ENCODE results near the gene PTTG1IP2.

DNA sequence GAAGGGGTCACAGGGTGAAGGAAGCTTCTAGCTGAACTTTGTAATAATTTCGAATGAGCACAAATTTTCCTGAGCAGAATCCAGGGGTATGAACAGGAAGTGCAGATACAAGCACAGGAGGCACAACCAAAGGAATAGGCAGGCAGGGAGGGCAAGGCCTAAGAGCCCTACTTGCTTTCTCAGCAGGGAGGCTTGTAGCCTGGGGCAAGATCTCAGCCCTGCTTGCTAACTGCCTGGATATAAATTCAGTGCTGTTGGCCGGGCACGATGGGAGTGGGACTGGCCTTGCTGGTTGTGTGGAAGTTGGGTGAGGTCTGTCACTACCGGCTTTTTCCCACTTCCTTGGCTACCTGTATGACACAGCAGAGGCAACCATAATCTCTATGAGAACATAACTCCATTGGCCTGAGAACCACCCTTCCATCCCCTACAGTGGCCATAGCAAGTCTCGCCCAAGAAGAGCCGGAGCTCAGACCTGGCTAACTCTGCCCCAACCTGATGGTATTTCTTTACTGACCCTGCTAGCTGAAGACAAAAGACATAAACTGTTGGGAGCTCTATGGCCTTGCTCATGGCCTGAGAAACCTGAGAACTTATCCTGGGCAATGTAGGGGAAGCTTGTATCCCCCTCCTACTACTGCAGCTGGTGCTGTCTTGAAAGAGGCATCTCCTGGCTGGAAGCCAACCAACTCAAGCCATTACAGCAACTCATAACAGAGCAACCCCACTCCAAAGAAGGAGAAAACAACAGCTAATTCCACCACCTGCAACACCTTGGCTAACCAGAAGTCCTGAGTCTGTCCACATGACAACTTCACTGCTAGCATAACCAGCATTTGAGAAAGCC lies 38.6 kb upstream of the PTTG1IP2 start:
- TF ChIP-seq, protein P1, sequence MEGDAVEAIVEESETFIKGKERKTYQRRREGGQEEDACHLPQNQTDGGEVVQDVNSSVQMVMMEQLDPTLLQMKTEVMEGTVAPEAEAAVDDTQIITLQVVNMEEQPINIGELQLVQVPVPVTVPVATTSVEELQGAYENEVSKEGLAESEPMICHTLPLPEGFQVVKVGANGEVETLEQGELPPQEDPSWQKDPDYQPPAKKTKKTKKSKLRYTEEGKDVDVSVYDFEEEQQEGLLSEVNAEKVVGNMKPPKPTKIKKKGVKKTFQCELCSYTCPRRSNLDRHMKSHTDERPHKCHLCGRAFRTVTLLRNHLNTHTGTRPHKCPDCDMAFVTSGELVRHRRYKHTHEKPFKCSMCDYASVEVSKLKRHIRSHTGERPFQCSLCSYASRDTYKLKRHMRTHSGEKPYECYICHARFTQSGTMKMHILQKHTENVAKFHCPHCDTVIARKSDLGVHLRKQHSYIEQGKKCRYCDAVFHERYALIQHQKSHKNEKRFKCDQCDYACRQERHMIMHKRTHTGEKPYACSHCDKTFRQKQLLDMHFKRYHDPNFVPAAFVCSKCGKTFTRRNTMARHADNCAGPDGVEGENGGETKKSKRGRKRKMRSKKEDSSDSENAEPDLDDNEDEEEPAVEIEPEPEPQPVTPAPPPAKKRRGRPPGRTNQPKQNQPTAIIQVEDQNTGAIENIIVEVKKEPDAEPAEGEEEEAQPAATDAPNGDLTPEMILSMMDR (IDR thresholded peaks at IDR 0.05): no peak
- no peak for TF ChIP-seq EZH2 (IDR thresholded peaks at IDR 0.05; ENCODE audit: borderline replicate concordance, insufficient read depth, low read depth, low read length, poor library complexity, severe bottlenecking)
